ENCODE data around the gene CCDC171. TPM values are rescaled to one million over a fixed set of nuclear protein-coding genes. Genes with fewer than 3 reads are reported as not detected.

Gene CCDC171
- total RNA-seq, 2 donors from 2014 or later = 0.52 to 1.5 TPM

DNA sequence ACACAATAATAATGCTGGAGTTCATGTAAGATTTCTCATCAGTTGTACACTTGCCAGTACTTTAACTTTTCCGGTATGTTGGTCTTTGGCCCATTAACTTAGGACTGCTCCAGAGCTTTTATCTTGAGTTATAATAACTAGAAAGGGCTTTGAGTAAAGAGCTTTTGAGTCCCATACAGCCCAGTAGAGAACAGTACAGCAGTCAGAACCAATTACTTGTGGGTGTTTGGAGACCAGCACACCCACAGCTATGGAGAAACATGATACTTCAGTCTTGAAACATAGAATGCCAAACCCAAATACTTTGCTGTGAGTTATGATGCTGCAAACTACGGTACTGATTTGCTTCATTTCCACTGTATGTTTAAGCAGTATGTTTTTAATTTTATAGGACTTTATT is 374.3 kb downstream of the CCDC171 start:
- no peaks in the 10 kb centered on the region for H3K4me1 Mint-ChIP-seq
- ATAC-seq (no peak), DNase-seq (no peak)
- H3K9me3 ChIP-seq (ENCODE audit: control insufficient read depth, low read length, poor library complexity, severe bottlenecking) = no peaks in the 10 kb centered on the region
- H3K4me3 Mint-ChIP-seq = no peak overlapping the region
- no peak overlapping the region for H3K27ac Mint-ChIP-seq
- H3K27me3 Mint-ChIP-seq = no peaks in the 10 kb centered on the region
- H3K36me3 Mint-ChIP-seq (ENCODE audit: low read depth) = no peaks in the 10 kb centered on the region

DNA sequence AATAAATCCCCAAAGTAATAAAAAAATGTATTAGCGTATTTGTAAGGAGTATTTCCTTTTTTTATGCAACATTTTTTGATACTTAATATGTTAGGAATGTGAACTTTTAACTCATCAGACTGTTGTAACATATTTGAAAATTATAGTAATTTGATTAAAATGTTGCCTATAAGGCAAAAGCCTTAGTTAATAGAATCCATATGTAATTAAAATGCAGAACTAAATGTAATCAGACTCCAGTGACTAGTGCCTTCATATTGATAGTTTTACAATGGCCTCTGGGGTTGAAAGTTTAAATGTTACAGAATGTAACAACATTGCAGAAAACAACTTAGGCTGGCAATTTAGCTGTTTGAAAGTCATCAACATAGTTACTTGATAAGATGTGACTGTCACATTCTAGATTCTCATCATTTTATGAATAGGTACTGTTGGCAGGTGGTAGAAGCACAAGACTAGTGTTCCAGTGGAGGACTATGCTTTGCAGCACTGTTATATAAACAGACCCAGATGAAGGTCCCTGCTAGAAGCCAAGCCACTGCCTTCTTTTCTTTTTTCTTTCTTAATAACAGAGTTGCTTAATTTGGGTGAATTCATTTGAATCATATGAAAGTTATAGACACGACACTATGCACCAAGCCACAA is 382.9 kb downstream of the CCDC171 start:
- Mint-ChIP-seq H3K4me1 (no peaks in the 10 kb centered on the region), H3K27me3 (no peaks in the 10 kb centered on the region), H3K4me3 (no peak overlapping the region), H3K36me3 (ENCODE audit: low read depth) (no peaks in the 10 kb centered on the region), H3K27ac (no peak overlapping the region)
- H3K9me3 ChIP-seq (ENCODE audit: control insufficient read depth, low read length, poor library complexity, severe bottlenecking) = no peaks in the 10 kb centered on the region
- ATAC-seq (no peak), DNase-seq (no peak)

DNA sequence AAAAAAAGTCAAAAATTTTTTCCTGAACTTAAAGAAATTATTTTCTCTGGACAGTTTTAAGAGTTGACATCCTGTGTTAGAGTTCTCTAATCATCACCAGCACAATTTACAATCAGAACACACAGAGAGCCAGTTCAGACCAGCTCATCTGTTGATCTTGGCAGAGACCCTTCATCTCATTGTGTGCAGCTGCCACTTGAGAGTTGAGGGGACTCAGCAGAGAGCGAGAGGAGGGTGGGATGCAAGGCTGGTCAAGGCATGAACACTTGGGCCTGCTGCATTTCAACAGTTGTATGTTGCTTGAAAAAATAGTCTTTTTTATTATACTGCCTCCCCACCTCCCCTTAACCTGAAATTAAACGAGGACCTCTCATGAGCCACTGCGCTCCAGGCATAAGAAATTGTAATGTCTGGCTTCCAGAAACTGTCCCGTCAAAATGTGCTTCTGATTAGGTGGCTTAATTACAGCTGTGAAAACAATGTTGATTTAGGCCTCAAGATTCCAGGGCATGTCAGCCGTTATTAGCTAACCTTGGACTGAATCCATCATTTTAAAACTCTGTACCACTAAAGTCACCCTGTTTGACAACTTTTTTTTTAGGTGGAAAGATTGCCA is 383.6 kb downstream of the CCDC171 start:
- Mint-ChIP-seq H3K4me1 (no peaks in the 10 kb centered on the region), H3K4me3 (no peak overlapping the region), H3K36me3 (ENCODE audit: low read depth) (no peaks in the 10 kb centered on the region), H3K27ac (no peak overlapping the region), H3K27me3 (no peaks in the 10 kb centered on the region)
- ATAC-seq (no peak), DNase-seq (no peak)
- no peaks in the 10 kb centered on the region for H3K9me3 ChIP-seq (ENCODE audit: control insufficient read depth, low read length, poor library complexity, severe bottlenecking)

DNA sequence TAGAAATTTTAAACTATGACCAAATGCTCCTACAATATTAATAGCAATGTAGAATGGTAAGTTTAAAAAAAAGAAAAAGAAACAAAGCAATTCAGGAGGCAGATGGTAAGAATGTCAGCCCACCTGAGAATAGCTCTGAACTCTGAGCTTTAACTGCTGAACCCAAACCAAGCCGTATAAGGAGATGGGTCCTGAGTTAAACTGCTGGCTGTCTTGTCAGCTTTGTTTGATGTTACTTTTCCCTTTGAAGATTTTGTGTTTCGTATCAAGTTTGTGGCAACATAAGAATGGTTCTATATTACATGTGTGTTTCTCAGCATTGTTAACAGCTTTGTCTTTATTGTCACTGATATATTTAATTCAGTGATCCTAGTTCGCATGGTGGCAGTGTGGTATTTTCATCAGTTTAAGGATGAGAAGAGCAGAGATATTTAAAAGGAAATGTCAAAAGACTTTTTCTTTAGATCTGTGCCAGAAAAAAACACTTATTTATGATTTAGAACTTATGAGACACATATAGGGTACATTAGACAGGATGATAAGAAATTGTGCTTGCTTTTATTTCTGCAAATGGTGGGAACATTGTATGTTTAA is 390.1 kb downstream of the CCDC171 start:
- ATAC-seq = no peak
- H3K9me3 ChIP-seq (ENCODE audit: control insufficient read depth, low read length, poor library complexity, severe bottlenecking) = no peaks in the 10 kb centered on the region
- no peak for DNase-seq
- Mint-ChIP-seq H3K27me3 (no peaks in the 10 kb centered on the region), H3K4me3 (no peak overlapping the region), H3K36me3 (ENCODE audit: low read depth) (no peaks in the 10 kb centered on the region), H3K4me1 (no peaks in the 10 kb centered on the region), H3K27ac (no peak overlapping the region)

DNA sequence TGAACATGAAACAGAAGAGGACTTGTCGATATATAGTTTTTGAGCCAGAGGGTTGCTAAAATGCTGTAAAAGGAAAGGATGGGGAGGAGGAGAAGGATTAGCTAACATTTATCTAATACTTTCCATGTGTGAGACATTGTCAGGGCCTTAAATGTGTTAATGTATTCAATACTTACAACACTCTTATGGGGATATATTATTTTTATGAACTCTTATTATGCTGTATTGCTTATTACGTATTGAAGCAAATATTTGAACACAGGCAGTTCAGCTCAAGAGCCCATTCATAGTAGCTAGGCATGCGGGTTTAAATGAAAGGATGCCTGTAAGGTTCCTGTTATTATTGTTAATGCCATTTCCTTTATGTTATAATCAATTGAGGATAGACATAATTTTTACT is 391.5 kb downstream of the CCDC171 start:
- H3K36me3 Mint-ChIP-seq (ENCODE audit: low read depth) = no peaks in the 10 kb centered on the region
- DNase-seq (no peak), ATAC-seq (no peak)
- H3K4me3 Mint-ChIP-seq = no peak overlapping the region
- H3K27me3 Mint-ChIP-seq = no peaks in the 10 kb centered on the region
- no peaks in the 10 kb centered on the region for H3K4me1 Mint-ChIP-seq
- H3K27ac Mint-ChIP-seq = no peak overlapping the region
- no peaks in the 10 kb centered on the region for H3K9me3 ChIP-seq (ENCODE audit: control insufficient read depth, low read length, poor library complexity, severe bottlenecking)

DNA sequence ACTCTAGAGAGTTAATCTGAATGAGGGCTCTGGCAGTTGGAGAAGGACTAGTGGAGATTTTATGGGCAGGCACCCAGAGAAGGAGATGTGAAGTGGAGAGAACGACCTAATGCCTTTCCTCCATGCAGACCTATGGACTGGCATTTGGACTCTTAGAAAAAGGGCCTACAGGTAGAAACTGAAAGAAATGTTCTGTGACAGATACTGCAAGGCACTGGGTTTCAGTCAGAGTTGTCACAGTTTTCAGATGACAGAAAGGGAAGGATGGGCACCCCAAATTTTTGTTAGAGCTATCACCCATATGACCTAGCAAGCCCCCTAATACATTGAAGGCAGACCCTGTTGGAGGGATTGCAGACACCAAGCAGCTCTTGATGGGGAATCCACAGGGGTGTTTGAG is 406.8 kb downstream of the CCDC171 start:
- H3K27ac Mint-ChIP-seq = no peak overlapping the region
- ATAC-seq (no peak), DNase-seq (no peak)
- no peaks in the 10 kb centered on the region for H3K36me3 Mint-ChIP-seq (ENCODE audit: low read depth)
- H3K9me3 ChIP-seq (ENCODE audit: control insufficient read depth, low read length, poor library complexity, severe bottlenecking) = peaks cover 3% of the 10 kb centered on the region
- no peak overlapping the region for H3K4me3 Mint-ChIP-seq
- H3K4me1 Mint-ChIP-seq = no peaks in the 10 kb centered on the region
- no peaks in the 10 kb centered on the region for H3K27me3 Mint-ChIP-seq

DNA sequence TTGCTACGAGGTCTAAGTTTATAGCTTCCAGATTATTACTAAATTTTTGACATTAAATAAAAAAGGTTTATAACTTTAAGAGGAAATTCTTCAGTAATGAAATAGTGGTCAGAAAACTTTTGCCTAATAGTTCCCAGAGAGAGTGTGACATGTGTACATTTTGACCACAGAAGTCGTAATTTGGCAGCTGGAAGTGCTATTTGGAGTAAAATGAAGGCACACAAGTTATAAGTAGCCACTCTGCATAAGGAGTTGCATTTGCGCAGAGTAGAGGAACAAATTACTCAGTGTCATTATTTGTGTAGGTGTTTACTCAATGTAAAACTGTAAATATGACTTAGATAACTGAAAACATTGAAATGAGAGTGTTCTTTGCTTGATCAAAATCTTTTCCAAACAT is 408.4 kb downstream of the CCDC171 start:
- Mint-ChIP-seq H3K27me3 (no peaks in the 10 kb centered on the region), H3K27ac (no peak overlapping the region), H3K4me1 (no peaks in the 10 kb centered on the region), H3K36me3 (ENCODE audit: low read depth) (no peaks in the 10 kb centered on the region), H3K4me3 (no peak overlapping the region)
- ATAC-seq (no peak), DNase-seq (no peak)
- no peaks in the 10 kb centered on the region for H3K9me3 ChIP-seq (ENCODE audit: control insufficient read depth, low read length, poor library complexity, severe bottlenecking)

DNA sequence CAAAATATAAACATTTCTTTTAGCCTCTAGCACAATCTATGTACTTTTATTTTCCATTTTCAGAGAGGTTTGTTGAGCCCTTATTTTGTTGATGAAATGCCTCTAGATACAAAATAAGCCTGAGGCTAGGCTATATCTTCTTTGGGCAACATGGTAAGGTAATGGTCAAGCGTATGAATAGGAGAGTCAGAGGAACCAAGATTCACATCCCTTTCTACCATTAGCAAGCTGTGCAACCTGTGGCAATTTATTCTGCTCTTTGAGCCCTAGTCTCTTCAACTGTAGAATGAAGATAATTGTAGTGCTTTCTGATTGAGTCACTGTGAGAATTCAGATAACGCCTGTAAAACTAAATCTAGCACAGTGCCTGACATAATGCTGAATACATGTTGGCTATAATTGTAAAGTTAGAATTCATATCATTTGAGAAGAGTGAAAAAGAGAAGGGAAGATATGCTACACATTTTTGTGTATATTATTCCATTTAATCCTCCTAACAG is 412.5 kb downstream of the CCDC171 start:
- no peaks in the 10 kb centered on the region for H3K9me3 ChIP-seq (ENCODE audit: control insufficient read depth, low read length, poor library complexity, severe bottlenecking)
- no peaks in the 10 kb centered on the region for H3K27me3 Mint-ChIP-seq
- ATAC-seq = no peak
- H3K27ac Mint-ChIP-seq = no peak overlapping the region
- no peaks in the 10 kb centered on the region for H3K4me1 Mint-ChIP-seq
- no peak for DNase-seq
- no peak overlapping the region for H3K4me3 Mint-ChIP-seq
- H3K36me3 Mint-ChIP-seq (ENCODE audit: low read depth) = no peaks in the 10 kb centered on the region

DNA sequence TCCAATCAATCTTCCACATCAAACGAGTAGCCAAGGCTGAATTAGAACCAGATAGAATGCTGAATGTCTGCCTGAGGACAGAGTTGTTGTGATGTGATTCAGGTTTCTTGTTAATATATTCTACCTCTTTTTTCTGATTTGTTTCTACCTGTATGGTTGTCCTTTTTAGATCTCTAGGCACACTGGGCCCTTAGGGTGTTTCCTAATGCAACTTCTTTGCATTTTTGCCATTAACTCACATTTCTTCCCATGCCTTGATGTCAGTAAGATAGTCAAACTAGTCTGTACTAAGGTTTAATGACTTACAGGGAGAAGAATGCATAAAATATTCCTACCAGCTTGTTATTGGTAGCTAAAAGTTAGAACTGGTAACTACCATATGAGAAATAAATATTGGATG is 413.6 kb downstream of the CCDC171 start:
- ATAC-seq = no peak
- DNase-seq = no peak
- Mint-ChIP-seq H3K36me3 (ENCODE audit: low read depth) (no peaks in the 10 kb centered on the region), H3K27ac (no peak overlapping the region), H3K27me3 (no peaks in the 10 kb centered on the region), H3K4me3 (no peak overlapping the region), H3K4me1 (no peaks in the 10 kb centered on the region)
- H3K9me3 ChIP-seq (ENCODE audit: control insufficient read depth, low read length, poor library complexity, severe bottlenecking) = no peaks in the 10 kb centered on the region

DNA sequence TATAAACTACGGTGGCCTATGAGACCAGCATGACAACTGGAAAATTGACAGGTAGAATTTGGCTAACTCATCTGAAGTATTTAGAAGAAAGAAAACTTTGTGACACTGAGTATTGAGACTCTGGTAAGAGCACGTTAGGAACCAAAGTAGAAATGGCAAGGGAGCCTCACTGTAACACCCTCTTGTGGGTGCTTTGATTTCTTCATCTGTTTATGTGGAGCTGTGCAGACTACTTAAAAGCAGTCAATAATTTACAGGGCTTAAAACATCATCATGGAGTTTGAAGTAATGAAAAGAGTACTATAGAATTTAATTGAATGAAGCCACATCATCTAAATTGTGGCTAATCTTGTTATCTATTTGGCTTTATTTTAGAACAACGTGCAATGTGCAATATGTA is 414.2 kb downstream of the CCDC171 start:
- H3K9me3 ChIP-seq (ENCODE audit: control insufficient read depth, low read length, poor library complexity, severe bottlenecking) = no peaks in the 10 kb centered on the region
- H3K36me3 Mint-ChIP-seq (ENCODE audit: low read depth) = no peaks in the 10 kb centered on the region
- H3K27me3 Mint-ChIP-seq = no peaks in the 10 kb centered on the region
- H3K4me3 Mint-ChIP-seq = no peak overlapping the region
- H3K4me1 Mint-ChIP-seq = no peaks in the 10 kb centered on the region
- no peak for ATAC-seq
- H3K27ac Mint-ChIP-seq = no peak overlapping the region
- no peak for DNase-seq

DNA sequence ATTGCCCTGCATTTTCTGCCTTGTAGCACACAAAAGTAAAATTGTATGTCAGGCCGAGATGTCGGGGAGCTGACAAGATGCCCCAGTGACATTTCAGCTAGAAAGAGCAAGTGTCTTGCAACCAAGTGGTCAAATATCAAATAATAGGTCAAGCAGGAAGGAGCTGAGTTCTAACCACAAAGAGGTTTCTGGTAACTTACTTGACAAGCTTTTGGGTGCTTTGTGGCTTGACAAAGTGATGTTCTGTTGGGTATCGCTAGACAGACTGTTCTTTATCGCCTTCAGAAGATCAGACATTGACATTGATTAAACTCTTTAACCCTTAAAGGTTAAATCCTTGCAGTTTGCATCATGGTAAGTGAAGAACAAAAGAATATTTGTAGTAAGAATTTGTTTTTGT is 419.9 kb downstream of the CCDC171 start:
- ATAC-seq (no peak), DNase-seq (no peak)
- Mint-ChIP-seq H3K4me3 (no peak overlapping the region), H3K27ac (no peak overlapping the region), H3K4me1 (no peaks in the 10 kb centered on the region), H3K36me3 (ENCODE audit: low read depth) (no peaks in the 10 kb centered on the region), H3K27me3 (no peaks in the 10 kb centered on the region)
- H3K9me3 ChIP-seq (ENCODE audit: control insufficient read depth, low read length, poor library complexity, severe bottlenecking) = no peaks in the 10 kb centered on the region

DNA sequence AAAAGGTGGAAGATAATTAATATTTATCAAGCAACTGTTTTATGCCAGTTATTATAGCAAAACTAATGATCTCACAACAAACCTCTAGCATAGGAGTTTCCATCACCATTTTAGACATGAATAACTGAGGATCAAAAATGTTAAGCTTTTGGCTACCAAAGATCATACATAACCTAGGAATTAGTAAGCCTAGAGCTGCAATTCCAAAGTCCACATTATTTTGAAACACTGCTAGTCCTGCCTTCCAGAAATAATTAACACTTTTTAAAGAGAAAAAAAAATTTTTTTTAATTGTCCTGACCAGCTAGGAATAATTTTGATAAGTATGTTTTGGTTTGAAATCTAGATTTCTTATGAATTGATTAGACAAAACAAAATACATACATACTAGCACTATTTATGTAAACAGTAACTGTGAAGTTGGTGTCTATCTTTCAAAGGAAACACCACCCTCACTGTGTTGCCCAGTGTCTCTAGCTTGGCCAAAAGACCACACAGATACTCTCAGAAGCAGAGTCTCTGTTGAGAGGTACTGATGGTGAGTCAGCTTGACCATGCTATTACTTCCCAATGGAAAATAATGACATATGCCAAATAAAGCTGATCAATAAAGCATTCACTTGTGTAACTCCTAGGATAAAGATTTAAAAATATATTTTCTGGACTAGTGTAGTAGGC is 422.4 kb downstream of the CCDC171 start:
- Mint-ChIP-seq H3K27ac (no peak overlapping the region), H3K4me3 (no peak overlapping the region), H3K27me3 (no peaks in the 10 kb centered on the region), H3K36me3 (ENCODE audit: low read depth) (no peaks in the 10 kb centered on the region), H3K4me1 (no peaks in the 10 kb centered on the region)
- no peaks in the 10 kb centered on the region for H3K9me3 ChIP-seq (ENCODE audit: control insufficient read depth, low read length, poor library complexity, severe bottlenecking)
- ATAC-seq (no peak), DNase-seq (no peak)

DNA sequence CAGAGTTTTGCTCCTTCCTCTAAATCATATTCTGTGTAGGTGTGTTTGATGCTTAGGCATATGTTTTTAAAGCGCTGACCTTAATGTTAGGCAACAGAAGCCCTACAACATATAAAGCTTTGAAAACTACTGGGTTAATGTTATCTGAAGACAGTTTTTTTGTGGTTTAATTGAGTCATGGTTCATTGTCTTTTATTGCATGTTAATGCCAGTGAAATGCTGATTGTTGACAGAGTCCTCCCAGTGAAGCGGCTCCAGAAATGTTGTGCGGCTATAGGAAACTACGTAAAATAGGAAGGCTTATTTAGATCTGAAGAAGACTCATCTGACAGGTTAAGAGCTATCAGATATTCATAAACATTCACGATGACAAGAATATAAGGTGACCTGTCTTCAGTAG is 424.6 kb downstream of the CCDC171 start:
- Mint-ChIP-seq H3K36me3 (ENCODE audit: low read depth) (no peaks in the 10 kb centered on the region), H3K4me3 (no peak overlapping the region), H3K27ac (no peak overlapping the region), H3K27me3 (no peaks in the 10 kb centered on the region), H3K4me1 (no peaks in the 10 kb centered on the region)
- H3K9me3 ChIP-seq (ENCODE audit: control insufficient read depth, low read length, poor library complexity, severe bottlenecking) = no peaks in the 10 kb centered on the region
- DNase-seq (no peak), ATAC-seq (no peak)
